ENCODE results near the gene OGA. TPM values are rescaled to one million over a fixed set of nuclear protein-coding genes. Genes with fewer than 3 reads are reported as not detected.

OGA gene
- total and polyA plus RNA-seq, 2 of the 8 experiments (the other 6 are each of a cell fraction or from before 2014, with no cell fraction given) = 31.2 to 107 TPM

DNA sequence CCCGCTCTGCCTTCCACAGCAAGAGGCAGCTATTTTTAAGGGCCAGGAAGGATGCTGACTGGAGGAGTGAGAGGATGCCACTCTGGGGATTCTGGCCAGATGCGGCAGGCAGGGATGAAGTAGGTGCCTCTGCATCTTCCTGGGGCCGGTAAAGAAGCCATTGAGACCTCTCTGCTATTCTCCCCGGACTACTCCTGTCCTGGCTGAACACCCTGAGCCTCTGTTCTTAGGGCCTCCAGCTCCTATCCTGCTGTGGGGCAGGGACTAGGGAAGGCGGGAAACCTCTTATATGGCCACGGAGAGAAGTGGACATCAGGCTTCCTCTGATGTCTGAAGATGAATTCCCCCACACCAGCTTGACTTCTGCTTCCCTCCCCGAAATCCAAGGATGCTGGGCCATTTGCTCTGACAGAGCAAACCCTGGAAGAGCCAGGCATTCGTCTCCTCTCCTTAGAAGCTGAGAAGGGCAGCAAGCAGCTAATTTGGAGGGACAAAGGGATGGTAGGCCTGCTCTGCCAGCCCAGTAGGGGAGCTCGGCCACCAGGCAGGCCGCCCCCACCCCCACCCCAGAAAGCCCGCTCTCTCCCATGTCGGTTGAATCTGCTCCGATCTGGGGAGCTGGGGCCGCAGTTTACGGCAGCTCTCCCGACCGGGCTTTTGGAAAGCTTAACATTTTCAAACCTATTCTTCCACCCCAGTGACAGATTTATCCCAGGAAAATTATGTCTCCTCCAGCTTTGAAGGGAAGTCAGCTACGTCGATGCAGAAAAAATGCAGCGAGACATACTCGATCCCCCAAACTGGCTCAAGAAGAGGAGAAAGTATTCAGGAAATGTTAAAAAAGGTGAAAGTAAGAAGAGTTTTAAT, 45.1 kb downstream of the OGA start (continued):
- TF ChIP-seq, protein P1, sequence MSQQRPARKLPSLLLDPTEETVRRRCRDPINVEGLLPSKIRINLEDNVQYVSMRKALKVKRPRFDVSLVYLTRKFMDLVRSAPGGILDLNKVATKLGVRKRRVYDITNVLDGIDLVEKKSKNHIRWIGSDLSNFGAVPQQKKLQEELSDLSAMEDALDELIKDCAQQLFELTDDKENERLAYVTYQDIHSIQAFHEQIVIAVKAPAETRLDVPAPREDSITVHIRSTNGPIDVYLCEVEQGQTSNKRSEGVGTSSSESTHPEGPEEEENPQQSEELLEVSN (IDR thresholded peaks at IDR 0.05) = peak; percentile 15; the same call in 1 of the 2 replicates
- no peak for TF ChIP-seq BRCA1 (IDR thresholded peaks at IDR 0.05; ENCODE audit: low read depth, low read length)
- TF ChIP-seq MAFK (IDR thresholded peaks at IDR 0.05; ENCODE audit: low read depth, low read length) = no peak
- TF ChIP-seq BACH1 (IDR thresholded peaks at IDR 0.05; ENCODE audit: low read length) = no peak

Measured in H1 (cell line).